HG03460 (cell line): Measurements from ENCODE around the gene SLC5A6.

Experiments
- ATAC-seq: cut with Tn5 transposase; IDR thresholded peaks from one replicate; pipeline ENCODE4 v1.9.1; 2021; ENCODE audit not compliant: unreplicated experiment

The SLC5A6 gene

GRCh38 chr2:27211943-27212625 lies at the start of gene SLC5A6, which contains the start of gene ATRAID:
SLC5A6 (minus strand) TSS chr2:27212268; CDS start chr2:27207650, 4,618 bp downstream.
ATRAID (plus strand) TSS chr2:27212041; CDS start chr2:27212369, 328 bp downstream.
- ATAC-seq = peak; percentile 72

GRCh38 chr2:27261241-27261925 lies 49.3 kb upstream of the SLC5A6 start:
- ATAC-seq = no peak

- no peak for ATAC-seq
Observed at GRCh38 chr2:27258051-27258450, 46.0 kb upstream of the SLC5A6 start.

- no peak for ATAC-seq
Observed at GRCh38 chr2:27256855-27257454, 44.9 kb upstream of the SLC5A6 start.

- no peak for ATAC-seq
Observed at GRCh38 chr2:27255660-27256059, 43.6 kb upstream of the SLC5A6 start.

GRCh38 chr2:27255187-27255586 lies 43.1 kb upstream of the SLC5A6 start:
- ATAC-seq = no peak

- no peak for ATAC-seq
Observed at GRCh38 chr2:27251766-27252165, 39.7 kb upstream of the SLC5A6 start.

GRCh38 chr2:27250652-27251379 lies 38.7 kb upstream of the SLC5A6 start:
- no peak for ATAC-seq

GRCh38 chr2:27249891-27250651 lies 38.0 kb upstream of the SLC5A6 start:
- ATAC-seq = no peak

GRCh38 chr2:27249159-27249890 lies 37.3 kb upstream of the SLC5A6 start:
- no peak for ATAC-seq

- no peak for ATAC-seq
Observed at GRCh38 chr2:27247893-27248292, 35.8 kb upstream of the SLC5A6 start.

GRCh38 chr2:27245626-27246025 lies 33.6 kb upstream of the SLC5A6 start:
- ATAC-seq = no peak

GRCh38 chr2:27245116-27245515 lies 33.0 kb upstream of the SLC5A6 start:
- ATAC-seq = no peak

- no peak for ATAC-seq
Observed at GRCh38 chr2:27243391-27244130, 31.5 kb upstream of the SLC5A6 start.

GRCh38 chr2:27242614-27242951 lies 30.5 kb upstream of the SLC5A6 start:
- ATAC-seq = no peak

- ATAC-seq = no peak
Observed at GRCh38 chr2:27241761-27242613, 29.9 kb upstream of the SLC5A6 start.

- no peak for ATAC-seq
Observed at GRCh38 chr2:27240406-27240805, 28.3 kb upstream of the SLC5A6 start.

GRCh38 chr2:27238976-27239375 lies 26.9 kb upstream of the SLC5A6 start:
- ATAC-seq = no peak
